H1 (cell line): ENCODE data around the gene SPARCL1. TPM values are rescaled to one million over a fixed set of nuclear protein-coding genes. Genes with fewer than 3 reads are reported as not detected.

Experiments used
- CTCF ChIA-PET: fragments of 300-600 bp; sonication (Branson Sonifier 250); formaldehyde crosslinking; loops from one replicate; lab custom pipeline; 2021; ENCODE audit not compliant: partially characterized antibody; lab: Charles Lee
- POLR2A ChIA-PET: fragments of 300-600 bp; sonication (Branson Sonifier 250); formaldehyde crosslinking; loops from one replicate; lab custom pipeline; 2021; ENCODE audit warnings: inconsistent platforms; ENCODE audit not compliant: partially characterized antibody; lab: Charles Lee
- DNase-seq, 2 experiments: peaks; one replicate each; pipeline versions ENCODE4 v3.0.0 to v3.0.0-alpha.2; 2010 to 2022; ENCODE audit warnings: low spot score in 2 of 2, low read depth in 1 of 2, mixed read lengths in 1 of 2
- FAIRE-seq: peaks from 2 replicates; lab custom pipeline; 2011; peaks lifted over from hg19 to GRCh38; lab: Jason Lieb, UNC
- H2AFZ ChIP-seq: 2 replicates; pipeline ENCODE4 v1.8.1; 2012; ENCODE audit warnings: low read length, inconsistent platforms
- H2AK5ac ChIP-seq: 2 replicates; pipeline ENCODE4 v1.6.1; 2013; ENCODE audit warnings: low read depth, low read length
- H2BK120ac ChIP-seq: replicated peaks from 2 replicates; pipeline ENCODE3; 2013; ENCODE audit warnings: low read depth, low read length, inconsistent platforms
- H2BK12ac ChIP-seq: 2 replicates; pipeline ENCODE4 v1.6.1; 2013; ENCODE audit warnings: low read depth, low read length
- H2BK15ac ChIP-seq: 2 replicates; pipeline ENCODE4 v1.6.1; 2013; ENCODE audit warnings: low read length
- H2BK20ac ChIP-seq: 2 replicates; pipeline ENCODE4 v1.6.1; 2013; ENCODE audit warnings: low read length
- H2BK5ac ChIP-seq: 2 replicates; pipeline ENCODE4 v1.6.1; 2013; ENCODE audit warnings: low read depth, low read length
- H3K14ac ChIP-seq: 2 replicates; pipeline ENCODE4 v1.6.1; 2013; ENCODE audit warnings: inconsistent platforms; ENCODE audit not compliant: insufficient read length
- H3K18ac ChIP-seq: 2 replicates; pipeline ENCODE4 v1.6.1; 2013; ENCODE audit warnings: low read length; ENCODE audit errors: extremely low read depth
- H3K23ac ChIP-seq: 2 replicates; pipeline ENCODE4 v1.6.1; 2013; ENCODE audit warnings: inconsistent platforms; ENCODE audit not compliant: insufficient read length
- H3K23me2 ChIP-seq: 2 replicates; pipeline ENCODE4 v1.6.1; 2013; ENCODE audit warnings: low read depth, low read length
- H3K27ac ChIP-seq: 2 replicates; pipeline ENCODE4 v1.6.1; 2011; ENCODE audit warnings: low read depth, low read length, inconsistent platforms
- H3K27me3 ChIP-seq, 4 experiments: replicated peaks in 1 of 4; 1 replicate in 1 of 4; 2 replicates in 3 of 4; pipeline versions ENCODE4 v1.6.1 to v1.8.1; 2011 to 2013; ENCODE audit warnings: low read length in 3 of 4, mild to moderate bottlenecking in 3 of 4, inconsistent platforms in 2 of 4, mixed read lengths in 2 of 4, moderate library complexity in 1 of 4; ENCODE audit not compliant: control insufficient read depth in 3 of 4, insufficient read depth in 3 of 4; ENCODE audit errors: extremely low read depth in 1 of 4
- H3K36me3 ChIP-seq, 4 experiments: 2 replicates each; pipeline versions ENCODE4 v1.6.1 to v1.8.1; 2011 to 2013; ENCODE audit warnings: mild to moderate bottlenecking in 4 of 4, low read length in 3 of 4, moderate library complexity in 2 of 4, control low read depth in 1 of 4, inconsistent platforms in 1 of 4; ENCODE audit not compliant: insufficient read depth in 4 of 4, control insufficient read depth in 2 of 4
- H3K4ac ChIP-seq: replicated peaks from 2 replicates; pipeline ENCODE3; 2013; ENCODE audit warnings: low read length, low read depth, mixed read lengths, inconsistent platforms; ENCODE audit not compliant: insufficient read length
- H3K4me1 ChIP-seq, 4 experiments: replicated peaks in 1 of 4; 1 replicate in 1 of 4; 2 replicates in 3 of 4; pipeline versions ENCODE4 v1.6.1 to v1.8.1; 2011 to 2013; ENCODE audit warnings: low read length in 3 of 4, inconsistent platforms in 2 of 4, mixed read lengths in 1 of 4; ENCODE audit not compliant: insufficient read depth in 4 of 4, control insufficient read depth in 3 of 4
- H3K4me2 ChIP-seq, 2 experiments: 2 replicates each; pipeline versions ENCODE4 v1.6.1 to v1.8.1; 2011 to 2013; ENCODE audit warnings: low read depth in 2 of 2, low read length in 2 of 2, control low read depth in 1 of 2, inconsistent platforms in 1 of 2, mild to moderate bottlenecking in 1 of 2; ENCODE audit not compliant: insufficient read depth in 1 of 2
- H3K4me3 ChIP-seq, 4 experiments: fragments of 200-600, 300-600 bp in 1 of 4; sonication (generic), shearing (Covaris generic), sonication (Bioruptor Twin) in 1 of 4; 2 replicates each; pipeline versions ENCODE4 v1.5.1 to v1.8.1; 2011 to 2016; ENCODE audit warnings: low read length in 4 of 4, low read depth in 3 of 4, control low read depth in 2 of 4, inconsistent platforms in 2 of 4, mild to moderate bottlenecking in 2 of 4, mixed read lengths in 1 of 4, moderate library complexity in 1 of 4; ENCODE audit not compliant: insufficient read depth in 2 of 4; ENCODE audit errors: extremely low read depth in 1 of 4
- H3K56ac ChIP-seq: replicated peaks from 2 replicates; pipeline ENCODE3; 2013; ENCODE audit warnings: low read depth, mild to moderate bottlenecking, mixed read lengths, low read length, inconsistent platforms; ENCODE audit not compliant: insufficient read length
- H3K79me1 ChIP-seq: 2 replicates; pipeline ENCODE4 v1.6.1; 2013; ENCODE audit warnings: low read depth, low read length, control low read depth
- H3K79me2 ChIP-seq, 2 experiments: 2 replicates each; pipeline versions ENCODE4 v1.6.1 to v1.8.1; 2012 to 2013; ENCODE audit warnings: low read length in 2 of 2, mild to moderate bottlenecking in 2 of 2, inconsistent platforms in 1 of 2; ENCODE audit not compliant: insufficient read depth in 2 of 2, control insufficient read depth in 1 of 2
- H3K9ac ChIP-seq, 4 experiments: replicated peaks in 1 of 4; 1 replicate in 1 of 4; 2 replicates in 3 of 4; pipeline versions ENCODE4 v1.6.1 to v1.8.1; 2011 to 2013; ENCODE audit warnings: low read depth in 3 of 4, low read length in 3 of 4, control low read depth in 2 of 4, mild to moderate bottlenecking in 2 of 4, moderate library complexity in 2 of 4, inconsistent platforms in 1 of 4; ENCODE audit errors: extremely low read depth in 1 of 4
- H3K9me3 ChIP-seq, 2 experiments: 2 replicates each; pipeline versions ENCODE4 v1.6.1 to v1.8.1; 2012 to 2013; ENCODE audit warnings: mild to moderate bottlenecking in 2 of 2, moderate library complexity in 2 of 2, control low read depth in 1 of 2, inconsistent platforms in 1 of 2, low read depth in 1 of 2, low read length in 1 of 2, mixed read lengths in 1 of 2; ENCODE audit not compliant: insufficient read depth in 2 of 2
- H4K20me1 ChIP-seq, 2 experiments: replicated peaks in 1 of 2; 2 replicates each; pipeline versions ENCODE3 to v1.8.1; 2011 to 2013; ENCODE audit warnings: inconsistent platforms in 2 of 2, low read length in 2 of 2, mild to moderate bottlenecking in 1 of 2; ENCODE audit not compliant: insufficient read depth in 2 of 2, control insufficient read depth in 1 of 2
- H4K5ac ChIP-seq: 2 replicates; pipeline ENCODE4 v1.6.1; 2013; ENCODE audit warnings: low read length, low read depth, mixed read lengths, inconsistent platforms; ENCODE audit not compliant: insufficient read length
- H4K8ac ChIP-seq: 2 replicates; pipeline ENCODE4 v1.8.0; 2013; ENCODE audit warnings: mild to moderate bottlenecking, moderate library complexity, low read length, inconsistent platforms; ENCODE audit not compliant: insufficient read depth; ENCODE audit errors: extremely low read depth
- H4K91ac ChIP-seq: replicated peaks from 2 replicates; pipeline ENCODE3; 2013; ENCODE audit warnings: low read length, mixed read lengths, inconsistent platforms; ENCODE audit not compliant: insufficient read length
- GTF2F1 ChIP-seq: IDR thresholded peaks from 2 replicates; pipeline ENCODE4 v1.6.1; 2012; ENCODE audit warnings: low read depth, low read length, improper control_type of control experiment, borderline replicate concordance
- JUND ChIP-seq: IDR thresholded peaks from 2 replicates; pipeline ENCODE4 v1.6.1; 2011; ENCODE audit warnings: mild to moderate bottlenecking, improper control_type of control experiment, low read length
- NANOG ChIP-seq: IDR thresholded peaks from 2 replicates; pipeline ENCODE4 v1.6.1; 2011; ENCODE audit warnings: low read length, low read depth, mild to moderate bottlenecking, inconsistent platforms; ENCODE audit not compliant: insufficient read depth, poor library complexity, severe bottlenecking
- POLR2A ChIP-seq, 2 experiments: IDR thresholded peaks; 1 replicate in 1 of 2; 2 replicates in 1 of 2; pipeline ENCODE4 v1.6.1; 2011; ENCODE audit warnings: low read depth in 2 of 2, low read length in 2 of 2, mild to moderate bottlenecking in 2 of 2; ENCODE audit errors: control extremely low read depth in 1 of 2
- SIX5 ChIP-seq: IDR thresholded peaks from 2 replicates; pipeline ENCODE4 v1.6.1; 2011; ENCODE audit warnings: mild to moderate bottlenecking, low read depth, low read length
- WGBS, 2 experiments: shearing (Covaris generic) in 1 of 2; methylation state at CpG; one replicate each; pipeline versions ENCODE4 v1.1.6 to v1.1.7; 2013 to 2015; ENCODE audit warnings: low lambda C conversion rate in 2 of 2, mixed read lengths in 2 of 2, inconsistent platforms in 1 of 2, low coverage in 1 of 2, missing lambda C conversion rate in 1 of 2; ENCODE audit not compliant: insufficient replicate concordance in 2 of 2, insufficient coverage in 1 of 2, insufficient read length in 1 of 2; ENCODE audit errors: extremely low coverage in 1 of 2, missing lambda C conversion rate in 1 of 2; 5-methylcytosine and 5-hydroxymethylcytosine counted together
- polyA plus RNA-seq, 7 experiments: library from polyadenylated mRNA; depleted of rRNA in 3 of 7; stranded (reverse) in 5 of 7; unstranded in 2 of 7; fragments of >200 nt in 5 of 7; fragments of 200-250 nt in 2 of 7; gene quantifications; 1 replicate in 5 of 7; 2 replicates in 1 of 7; 4 replicates in 1 of 7; pipeline versions ENCODE4 v1.2.1 to v1.2.3, GENCODE V29; 2011 to 2013; ENCODE audit warnings: missing spikeins in 2 of 7, mixed read lengths in 2 of 7
- total RNA-seq: library from RNA; stranded (reverse); fragmentation: NEBNext Ultra II Directional; extraction: Animal tissue kit (Norgen Biotek cat#: 25700); gene quantifications from 2 replicates; pipeline ENCODE4 v1.2.1, GENCODE V29; 2021

Gene SPARCL1
- total and polyA plus RNA-seq, 2 of the 8 experiments (the other 6 are each of a cell fraction or from before 2014, with no cell fraction given), result 0.48 to 0.51 TPM

DNA sequence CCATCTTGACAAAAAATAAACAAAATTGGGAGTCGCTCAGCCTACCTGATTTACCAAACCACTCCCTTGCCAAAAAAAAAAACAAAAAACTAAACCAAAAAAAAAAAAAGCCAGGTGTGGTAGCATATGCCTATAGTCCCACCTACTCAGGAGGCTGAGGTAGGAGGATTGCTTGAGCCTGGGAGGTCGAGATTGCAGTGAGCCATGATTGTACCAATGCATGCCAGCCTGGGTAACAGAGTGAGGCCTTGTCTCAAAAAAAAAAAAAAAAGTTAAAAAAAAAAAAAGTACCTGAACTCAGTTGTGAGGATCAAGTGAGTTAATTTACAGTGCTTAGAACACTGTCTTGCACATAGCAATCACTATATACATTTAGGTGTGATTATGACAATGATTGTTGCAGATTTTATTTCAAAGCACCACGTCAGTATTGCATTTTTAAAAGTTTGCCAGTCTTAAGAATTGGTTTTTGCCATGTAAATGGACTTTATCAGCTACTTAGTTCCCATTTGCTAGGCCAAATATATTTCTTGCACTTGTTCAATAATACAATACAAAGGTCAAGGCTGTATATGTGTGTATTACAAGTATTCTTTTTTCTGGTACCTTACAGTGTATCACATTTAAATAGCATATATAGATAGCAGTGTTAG, 102.2 kb downstream of the SPARCL1 start:
- Histone ChIP-seq H4K20me1 (no peaks in the 10 kb centered on the region), H4K91ac (no peak overlapping the region), H3K9ac (no peak overlapping the region), H3K9me3 (no peaks in the 10 kb centered on the region), H3K23ac (no peak overlapping the region), H3K4ac (no peak overlapping the region), H3K27me3 (no peaks in the 10 kb centered on the region), H2AFZ (no peak overlapping the region), H3K79me1 (peaks cover 4% of the 10 kb centered on the region), H2BK15ac (no peak overlapping the region), H4K5ac (no peak overlapping the region), H3K27ac (no peak overlapping the region), H3K4me1 (peaks cover 0 to 2% (median under 1%) of the 10 kb centered on the region in 4 experiments; a peak in 3 of 7 replicates), H3K14ac (no peak overlapping the region), H2AK5ac (no peak overlapping the region), H3K79me2 (peaks cover 3 to 82% of the 10 kb centered on the region in 2 experiments; a peak in 3 of 4 replicates), H2BK12ac (no peak overlapping the region), H3K23me2 (peaks cover 4% of the 10 kb centered on the region; the same call in 1 of the 2 replicates), H3K4me3 (no peak overlapping the region), H2BK20ac (no peak overlapping the region), H2BK120ac (no peak overlapping the region), H3K4me2 (no peak overlapping the region), H4K8ac (no peak overlapping the region), H3K18ac (no peak overlapping the region), H3K36me3 (no peaks in the 10 kb centered on the region), H3K56ac (no peak overlapping the region), H2BK5ac (no peak overlapping the region)
- TF ChIP-seq SIX5 (no peak), POLR2A (IDR thresholded peaks at IDR 0.05; ENCODE audit: control extremely low read depth in 1 of 2, low read depth in 2 of 2, low read length in 2 of 2) (no peak), GTF2F1 (no peak), NANOG (no peak), JUND (no peak)
- FAIRE-seq (no peak), DNase-seq (no peak)
- 70% methylated on average over 3 of the region's 3 CpGs; no CpG with 5 or more reads in 1 of the 2 experiments for WGBS, 2 experiments
- POLR2A ChIA-PET, result no interaction called here
- CTCF ChIA-PET, result interaction anchor here (0.6 to 2.0 kb wide), 2 partner anchors 38 to 51 kb away, joined by 3 to 9 read pairs; no protein-coding TSS in a partner anchor
